GM19467 (cell line): ENCODE measurements around the gene NUP214.
A peak's percentile ranks its signal among the peaks of the same experiment; 100 is the strongest.

Experiments used
- ATAC-seq: cut with Tn5 transposase; IDR thresholded peaks from one replicate; pipeline ENCODE4 v1.9.1; 2021; ENCODE audit warnings: mild to moderate bottlenecking, moderate library complexity; ENCODE audit not compliant: unreplicated experiment

Gene NUP214

DNA sequence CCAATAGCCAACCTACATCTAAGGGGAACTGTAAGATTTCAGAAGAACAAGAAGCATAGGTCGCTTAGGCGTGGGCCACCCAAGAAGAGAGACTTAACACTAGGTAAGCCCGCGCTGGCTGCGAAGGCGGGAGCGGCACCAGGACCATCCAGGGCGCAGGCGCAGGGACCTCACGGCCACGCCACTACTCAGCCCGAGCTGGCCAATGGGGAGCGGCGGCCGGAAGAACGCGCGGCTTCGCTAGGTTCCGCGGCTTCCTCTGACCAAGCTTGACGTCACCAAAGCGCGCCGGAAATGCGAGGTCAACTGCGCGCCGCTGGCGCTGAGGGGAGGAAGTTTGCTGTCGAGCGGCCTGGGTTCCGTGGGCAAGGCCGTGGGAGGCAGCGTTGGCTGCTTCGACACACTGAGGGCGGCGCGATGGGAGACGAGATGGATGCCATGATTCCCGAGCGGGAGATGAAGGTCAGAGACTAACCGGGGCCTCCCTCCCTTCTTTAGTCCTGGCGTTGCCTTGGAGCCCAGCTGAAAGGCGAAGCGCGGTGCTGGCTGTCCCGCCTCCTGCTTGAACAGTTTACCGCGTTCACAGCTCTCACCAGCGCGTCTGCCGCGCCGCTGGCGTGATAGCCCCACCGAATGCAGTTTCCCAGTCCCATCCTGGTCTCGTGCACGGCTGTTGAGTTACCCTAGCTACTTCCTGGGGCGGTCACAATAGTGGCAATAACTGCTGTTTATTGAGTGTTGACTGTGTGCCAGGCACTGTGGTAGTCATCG lies at the start of gene NUP214:
Gene NUP214, plus strand, starts transcription at position 299 of the 771 bp plus-strand sequence. Its CDS starts 119 bp downstream, at position 418.
- ATAC-seq = peak; percentile 93

GRCh38 chr9:131076347-131077195 lies 48.8 kb upstream of the NUP214 start:
- no peak for ATAC-seq

GRCh38 chr9:131078427-131079366 lies 46.7 kb upstream of the NUP214 start:
- no peak for ATAC-seq

GRCh38 chr9:131080589-131080988 lies 44.8 kb upstream of the NUP214 start:
- ATAC-seq = no peak

GRCh38 chr9:131081868-131082267 lies 43.5 kb upstream of the NUP214 start:
- no peak for ATAC-seq

DNA sequence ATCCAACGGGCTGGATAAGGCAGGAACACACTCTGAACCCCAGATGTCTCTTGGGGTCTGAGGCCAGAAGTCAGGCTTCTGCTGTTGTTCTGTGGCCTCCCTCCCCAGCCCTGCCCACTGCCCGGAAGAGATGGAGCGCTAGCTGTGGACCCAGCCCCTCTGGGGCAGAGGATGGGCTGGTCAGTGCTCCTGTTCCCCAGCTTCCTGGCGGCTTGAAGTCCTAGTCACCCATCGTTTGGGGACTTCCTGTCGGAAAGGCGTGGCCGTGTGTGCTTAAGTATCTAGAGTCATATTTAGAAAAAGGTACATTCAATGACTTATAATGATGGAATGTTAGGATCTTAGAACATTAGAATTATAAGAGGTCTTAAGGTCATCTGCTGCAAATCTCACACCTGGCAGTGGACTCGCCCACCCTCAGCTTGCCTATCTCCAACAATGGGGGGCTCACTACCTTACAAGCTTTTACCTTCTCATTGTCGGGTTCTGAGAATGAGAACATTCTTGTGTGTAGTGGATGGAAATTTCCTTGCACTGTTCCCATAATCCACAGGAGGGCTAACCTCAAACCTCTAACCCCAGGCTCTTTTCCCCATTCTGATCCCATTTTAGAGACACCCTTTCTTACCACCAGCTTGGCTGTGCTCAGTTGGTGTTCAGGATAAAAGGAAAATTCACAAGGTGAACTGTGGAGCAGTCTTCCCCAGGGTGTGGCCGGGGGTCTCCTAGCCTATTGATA lies 42.4 kb upstream of the NUP214 start:
- ATAC-seq = no peak

DNA sequence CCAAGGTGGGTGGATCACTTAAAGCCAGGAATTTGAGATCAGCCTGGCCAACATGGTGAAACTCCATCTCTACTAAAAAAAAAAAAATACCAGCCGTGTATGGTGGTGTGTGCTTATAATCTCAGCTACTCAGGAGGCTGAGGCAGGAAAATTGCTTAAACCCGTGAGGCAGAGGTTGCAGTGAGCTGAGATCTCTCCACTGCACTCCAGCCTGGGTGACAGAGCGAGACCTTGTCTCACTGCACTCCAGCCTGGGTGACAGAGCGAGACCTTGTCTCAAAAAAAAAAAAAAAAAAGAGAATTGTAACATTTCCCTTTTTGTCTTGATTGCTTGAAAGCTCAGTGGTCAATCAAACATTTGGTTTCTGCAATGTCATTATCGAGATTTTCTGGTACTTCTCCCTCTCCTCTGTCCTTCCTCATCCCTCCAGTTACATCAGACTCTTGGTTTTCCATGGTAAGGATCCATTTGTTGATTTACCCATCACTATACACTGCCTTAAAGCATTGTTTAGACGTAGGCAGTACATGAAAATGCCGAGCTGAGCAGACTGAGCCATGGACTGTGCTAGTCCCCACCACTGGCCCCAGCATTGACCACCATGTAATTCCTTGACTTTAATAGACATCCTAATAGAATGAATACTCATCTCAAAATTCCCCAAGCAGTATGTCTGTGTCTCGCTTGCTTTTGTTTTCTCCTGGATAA lies 40.6 kb upstream of the NUP214 start:
- no peak for ATAC-seq

DNA sequence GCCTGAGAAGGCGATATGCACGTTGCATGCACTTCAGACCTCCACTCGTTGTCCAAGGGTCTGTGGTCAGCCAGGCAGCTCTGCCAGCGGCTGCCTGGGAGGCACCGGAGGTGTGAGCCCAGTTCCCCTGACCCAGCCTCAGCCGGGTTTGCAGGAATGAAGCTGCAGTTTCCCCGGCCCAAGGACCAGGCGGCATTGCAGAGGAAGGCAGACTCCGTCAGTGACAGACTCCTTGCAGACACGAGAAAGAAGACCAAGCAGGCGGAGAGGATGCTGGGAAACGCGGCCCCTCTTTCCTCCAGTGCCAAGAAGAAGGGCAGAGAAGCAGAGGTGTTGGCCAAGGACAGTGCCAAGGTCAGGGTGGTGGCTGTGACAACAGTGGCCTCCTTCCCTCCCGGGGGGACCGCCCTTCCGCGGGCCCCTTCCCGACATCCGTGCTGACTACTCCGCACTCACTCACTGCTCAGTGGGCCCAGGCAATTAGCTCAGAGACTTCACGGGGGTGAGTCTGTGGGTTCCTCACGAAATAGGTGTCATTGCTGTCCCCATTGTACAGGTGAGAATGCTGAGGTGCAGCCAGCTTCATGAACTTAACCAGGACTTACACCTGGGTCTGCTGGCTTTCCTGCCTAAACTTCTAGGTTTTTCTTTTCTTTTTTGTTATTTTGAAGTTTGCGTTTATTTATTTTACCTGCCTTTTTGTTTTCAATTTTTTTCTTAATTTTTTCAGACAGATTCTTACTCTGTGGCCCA lies 39.8 kb upstream of the NUP214 start:
- no peak for ATAC-seq

DNA sequence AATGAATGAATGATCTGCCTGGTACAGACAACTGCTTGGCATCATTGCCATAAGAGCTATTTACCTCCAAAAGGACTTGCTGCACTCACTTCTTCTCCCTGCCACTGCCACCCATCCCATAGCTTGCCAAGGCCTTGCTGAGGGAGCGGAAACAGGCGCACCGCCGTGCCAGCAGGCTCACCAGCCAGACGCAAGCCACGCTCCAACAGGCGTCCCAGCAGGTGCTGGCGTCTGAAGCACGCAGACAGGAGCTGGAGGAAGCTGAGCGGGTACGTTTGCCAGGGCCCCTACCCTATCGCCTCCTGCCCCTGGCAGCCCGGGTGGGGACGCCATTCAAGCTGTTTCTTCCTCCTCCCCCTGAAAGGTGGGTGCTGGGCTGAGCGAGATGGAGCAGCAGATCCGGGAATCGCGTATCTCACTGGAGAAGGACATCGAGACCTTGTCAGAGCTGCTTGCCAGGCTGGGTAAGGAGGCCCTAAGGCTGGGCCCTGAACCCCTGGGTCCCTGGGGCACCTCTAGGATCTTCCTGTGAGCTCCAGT lies 38.0 kb upstream of the NUP214 start:
- ATAC-seq = no peak

- ATAC-seq = no peak
Measured at GRCh38 chr9:131090025-131090787, 35.2 kb upstream of the NUP214 start.

GRCh38 chr9:131091352-131091992 lies 33.9 kb upstream of the NUP214 start:
- ATAC-seq = no peak

GRCh38 chr9:131092030-131092429 lies 33.4 kb upstream of the NUP214 start:
- ATAC-seq = no peak

DNA sequence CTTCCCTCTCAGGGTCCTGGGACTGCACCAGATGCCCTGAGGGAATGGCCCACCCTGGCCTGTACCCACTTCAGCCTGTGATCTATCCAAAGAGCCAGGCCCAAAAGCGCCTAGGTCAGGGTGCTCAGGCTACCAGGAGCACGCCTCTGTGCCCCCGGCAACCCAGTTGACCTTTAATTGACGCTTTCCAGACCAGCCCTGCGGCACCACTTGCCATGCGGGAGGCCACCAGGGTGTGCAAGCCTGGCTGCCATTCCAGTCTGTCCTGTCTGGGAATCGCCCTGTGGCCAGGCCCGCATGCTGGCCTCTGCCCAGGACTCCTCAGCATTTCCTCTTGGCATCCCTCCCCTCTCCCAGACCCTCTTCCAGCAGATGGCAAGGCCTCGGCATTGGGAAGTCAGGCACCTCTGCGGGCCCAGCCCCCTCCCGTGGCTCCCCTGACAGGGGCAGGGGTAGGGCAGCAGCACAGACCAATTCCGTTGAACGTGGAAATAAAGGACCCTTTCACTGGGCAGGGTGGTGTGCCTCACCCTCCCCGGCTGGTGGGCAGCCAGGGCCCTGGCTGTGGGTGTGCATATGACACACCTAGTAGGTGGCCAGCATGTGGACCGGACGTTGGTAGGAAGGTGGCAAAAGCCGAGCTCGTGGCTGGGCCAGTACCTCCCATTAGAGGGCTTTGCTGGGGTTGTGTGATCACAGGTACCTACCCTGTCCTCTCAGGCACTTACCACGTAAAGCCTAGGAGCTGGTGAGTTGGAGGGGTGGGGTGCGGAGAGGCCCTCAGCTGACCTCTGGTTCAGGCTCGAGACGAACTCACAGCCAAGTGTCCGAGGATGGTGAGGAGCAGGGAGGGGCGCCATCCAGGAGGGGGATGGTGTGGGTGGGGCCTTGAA lies 32.6 kb upstream of the NUP214 start:
- ATAC-seq = no peak

- ATAC-seq = no peak
Measured at GRCh38 chr9:131094015-131094414, 31.4 kb upstream of the NUP214 start.

DNA sequence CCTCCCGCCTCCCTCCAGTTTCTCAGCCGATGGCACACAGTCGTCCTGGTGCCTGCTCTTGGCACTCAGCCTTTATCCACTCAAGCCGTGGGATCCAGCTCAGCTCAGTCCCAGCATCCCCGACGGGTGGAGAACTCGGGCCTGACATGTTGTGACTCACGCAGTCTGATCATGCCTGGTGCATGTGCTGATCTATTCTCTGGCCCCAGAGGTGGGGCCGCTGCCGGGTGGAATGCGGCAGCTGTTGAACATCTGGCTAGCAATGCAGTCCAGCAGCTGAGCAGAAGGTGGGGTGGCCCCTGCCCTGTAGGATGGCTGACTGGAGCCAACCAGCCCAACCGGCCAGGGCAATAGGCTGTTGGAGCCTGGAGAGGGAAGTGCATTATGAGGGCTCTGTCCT lies 30.8 kb upstream of the NUP214 start:
- no peak for ATAC-seq

- no peak for ATAC-seq
Measured at GRCh38 chr9:131095666-131096268, 29.6 kb upstream of the NUP214 start.
